Mesenchymal stem cell (in vitro differentiated cells and primary cell): ENCODE data around the gene ERGIC1.
A peak's percentile ranks its signal among the peaks of the same experiment; 100 is the strongest.

Experiments used
- DNase-seq: peaks from one replicate; pipeline ENCODE4 v3.0.0-alpha.2; 2013
- H2AFZ ChIP-seq: one replicate; pipeline ENCODE4 v1.6.1; 2013; ENCODE audit warnings: low read depth, mild to moderate bottlenecking, control low read depth, inconsistent platforms, low read length, moderate library complexity
- H2AK5ac ChIP-seq: 2 replicates; pipeline ENCODE4 v1.6.1; 2013; ENCODE audit warnings: low read length, moderate library complexity, mild to moderate bottlenecking, inconsistent platforms; ENCODE audit not compliant: severe bottlenecking
- H2BK120ac ChIP-seq: one replicate; pipeline ENCODE4 v1.6.1; 2013; ENCODE audit warnings: low read depth, mild to moderate bottlenecking, inconsistent platforms, low read length, moderate library complexity
- H2BK12ac ChIP-seq, 2 experiments: one replicate each; pipeline ENCODE4 v1.6.1; 2013; ENCODE audit warnings: inconsistent platforms in 2 of 2, low read length in 2 of 2, mild to moderate bottlenecking in 2 of 2, moderate library complexity in 2 of 2, control low read depth in 1 of 2
- H2BK15ac ChIP-seq: one replicate; pipeline ENCODE4 v1.6.1; 2013; ENCODE audit warnings: mild to moderate bottlenecking, low read depth, inconsistent platforms; ENCODE audit not compliant: poor library complexity, severe bottlenecking
- H2BK5ac ChIP-seq: 2 replicates; pipeline ENCODE4 v1.6.1; 2013; ENCODE audit warnings: low read depth, mild to moderate bottlenecking, low read length, control low read depth, inconsistent platforms; ENCODE audit not compliant: poor library complexity, severe bottlenecking
- H3K14ac ChIP-seq, 2 experiments: one replicate each; pipeline ENCODE4 v1.6.1; 2013; ENCODE audit warnings: inconsistent platforms in 2 of 2, low read length in 2 of 2, control low read depth in 1 of 2, mild to moderate bottlenecking in 1 of 2, moderate library complexity in 1 of 2
- H3K18ac ChIP-seq, 2 experiments: one replicate each; pipeline ENCODE4 v1.6.1; 2013; ENCODE audit warnings: inconsistent platforms in 2 of 2, low read length in 2 of 2, control low read depth in 1 of 2, low read depth in 1 of 2, mild to moderate bottlenecking in 1 of 2
- H3K23ac ChIP-seq, 2 experiments: one replicate each; pipeline ENCODE4 v1.6.1; 2013; ENCODE audit warnings: inconsistent platforms in 2 of 2, low read length in 2 of 2, mild to moderate bottlenecking in 2 of 2, moderate library complexity in 2 of 2, control low read depth in 1 of 2
- H3K27ac ChIP-seq: 2 replicates; pipeline ENCODE4 v1.5.1; 2013; ENCODE audit warnings: mild to moderate bottlenecking, moderate library complexity, low read length, control low read depth, inconsistent platforms; ENCODE audit not compliant: poor library complexity, severe bottlenecking
- H3K27me3 ChIP-seq, 2 experiments: 2 replicates each; pipeline versions ENCODE4 v1.6.1 to v1.7.0; 2013; ENCODE audit warnings: low read length in 2 of 2, mild to moderate bottlenecking in 2 of 2, moderate library complexity in 2 of 2, control low read depth in 1 of 2, inconsistent platforms in 1 of 2; ENCODE audit not compliant: control insufficient read depth in 1 of 2, insufficient read depth in 1 of 2
- H3K36me3 ChIP-seq, 2 experiments: 2 replicates each; pipeline versions ENCODE4 v1.6.1 to v1.7.0; 2013; ENCODE audit warnings: low read length in 2 of 2, control low read depth in 1 of 2, inconsistent platforms in 1 of 2, low read depth in 1 of 2, mild to moderate bottlenecking in 1 of 2; ENCODE audit not compliant: insufficient read depth in 2 of 2, control insufficient read depth in 1 of 2
- H3K4ac ChIP-seq, 2 experiments: one replicate each; pipeline ENCODE4 v1.6.1; 2013; ENCODE audit warnings: inconsistent platforms in 2 of 2, low read length in 2 of 2, mild to moderate bottlenecking in 2 of 2, moderate library complexity in 2 of 2, control low read depth in 1 of 2, low read depth in 1 of 2
- H3K4me1 ChIP-seq: 2 replicates; pipeline ENCODE4 v1.6.1; 2013; ENCODE audit warnings: low read depth, low read length, control low read depth; ENCODE audit not compliant: control insufficient read depth, insufficient read depth
- H3K4me2 ChIP-seq: 2 replicates; pipeline ENCODE4 v1.6.1; 2013; ENCODE audit warnings: low read length, mild to moderate bottlenecking, inconsistent platforms; ENCODE audit not compliant: poor library complexity, severe bottlenecking
- H3K4me3 ChIP-seq, 2 experiments: 2 replicates each; pipeline versions ENCODE4 v1.5.1 to v1.7.0; 2013; ENCODE audit warnings: low read length in 2 of 2, mild to moderate bottlenecking in 2 of 2, control low read depth in 1 of 2, low read depth in 1 of 2; ENCODE audit not compliant: insufficient read depth in 1 of 2
- H3K79me1 ChIP-seq: replicated peaks from 2 replicates; pipeline ENCODE4 v1.6.1; 2013; ENCODE audit warnings: mild to moderate bottlenecking, control low read depth, low read length, inconsistent platforms; ENCODE audit not compliant: poor library complexity, severe bottlenecking
- H3K9ac ChIP-seq: 2 replicates; pipeline ENCODE4 v1.7.0; 2013; ENCODE audit warnings: mild to moderate bottlenecking, low read length, moderate library complexity
- H3K9me3 ChIP-seq: 2 replicates; pipeline ENCODE4 v1.7.0; 2013; ENCODE audit warnings: mild to moderate bottlenecking, low read length; ENCODE audit not compliant: control insufficient read depth
- H4K8ac ChIP-seq: one replicate; pipeline ENCODE4 v1.6.1; 2013; ENCODE audit warnings: inconsistent platforms, mild to moderate bottlenecking, low read length, moderate library complexity
- H4K91ac ChIP-seq: one replicate; pipeline ENCODE4 v1.6.1; 2013; ENCODE audit warnings: mild to moderate bottlenecking, low read length, inconsistent platforms
- WGBS: methylation state at CpG from one replicate; pipeline ENCODE4 v1.1.7; 2013; ENCODE audit warnings: mixed read lengths; 5-methylcytosine and 5-hydroxymethylcytosine counted together

Gene ERGIC1

DNA sequence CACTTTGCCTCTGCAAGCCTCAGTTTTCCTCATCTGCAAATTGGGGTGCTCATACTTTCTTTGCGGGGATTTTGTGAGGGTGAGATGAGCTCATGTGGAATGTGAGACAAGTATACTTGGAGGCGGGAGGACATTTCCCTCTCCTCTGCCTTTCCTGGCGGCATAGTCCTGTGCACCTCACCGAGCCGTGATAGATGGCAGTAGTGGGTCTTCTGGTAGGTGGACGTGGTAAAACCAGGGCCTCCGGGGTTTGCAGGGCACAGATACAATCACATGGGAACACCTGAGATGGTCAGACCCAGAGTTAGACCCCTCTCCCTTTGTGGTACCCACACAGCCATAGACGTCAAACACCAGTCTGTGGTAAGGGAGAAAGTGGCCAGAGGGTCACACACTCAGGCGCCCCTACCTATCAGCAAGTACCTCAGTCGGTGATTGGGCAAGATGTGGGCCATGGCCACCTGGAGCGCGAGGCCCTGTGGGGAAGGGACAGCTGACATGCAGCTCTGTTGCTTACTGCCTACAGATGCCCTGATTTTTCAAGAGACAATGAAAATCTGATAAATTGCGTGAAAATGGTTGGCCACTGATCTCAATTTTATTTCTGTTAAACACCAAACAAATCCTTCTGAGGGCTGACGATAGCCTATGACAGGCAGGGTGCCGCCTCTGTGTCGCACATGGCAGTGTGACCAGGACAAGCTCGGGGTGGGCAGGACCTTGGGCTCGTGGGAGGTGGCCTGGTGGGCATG lies 9.9 kb downstream of the ERGIC1 start:
- Histone ChIP-seq H4K91ac (no peak overlapping the region), H3K18ac (no peak overlapping the region), H2AFZ (no peak overlapping the region), H3K27ac (no peak overlapping the region), H3K14ac (no peak overlapping the region), H2AK5ac (no peak overlapping the region), H4K8ac (no peak overlapping the region), H3K23ac (no peak overlapping the region), H3K4ac (no peak overlapping the region), H3K36me3 (peaks cover 39 to 44% of the 10 kb centered on the region in 2 experiments), H2BK12ac (no peak overlapping the region), H3K9me3 (no peaks in the 10 kb centered on the region), H3K9ac (no peak overlapping the region), H3K79me1 (peaks cover 27% of the 10 kb centered on the region), H2BK5ac (no peak overlapping the region), H3K4me2 (no peak overlapping the region), H2BK15ac (peak overlapping the region; percentile 44), H3K27me3 (no peaks in the 10 kb centered on the region), H3K4me1 (peaks cover 29% of the 10 kb centered on the region), H3K4me3 (no peak overlapping the region), H2BK120ac (no peak overlapping the region)
- WGBS = 94% methylated on average over 18 of the region's 18 CpGs
- DNase-seq = no peak

DNA sequence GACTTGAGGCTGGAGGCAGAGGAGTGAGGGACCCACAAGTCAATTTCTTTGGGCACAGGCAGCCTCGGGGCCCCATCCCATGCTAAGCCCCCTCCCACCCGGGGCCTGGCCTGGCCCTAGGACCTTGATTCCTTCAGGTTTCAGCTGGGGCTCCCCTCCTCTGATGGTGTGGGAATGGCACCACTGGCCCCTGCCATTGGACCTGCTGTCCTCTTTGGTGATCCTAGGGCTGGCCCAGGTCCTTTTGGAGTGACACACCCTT lies 10.5 kb downstream of the ERGIC1 start:
- H3K4me3 ChIP-seq = no peak overlapping the region
- no peak overlapping the region for H2BK12ac ChIP-seq
- no peak overlapping the region for H4K91ac ChIP-seq
- H3K14ac ChIP-seq = no peak overlapping the region
- H3K4me1 ChIP-seq = peaks cover 30% of the 10 kb centered on the region
- no peak overlapping the region for H3K9ac ChIP-seq
- H2AK5ac ChIP-seq = no peak overlapping the region
- H2BK15ac ChIP-seq = peak overlapping the region; percentile 44
- H3K27me3 ChIP-seq = no peaks in the 10 kb centered on the region
- H3K23ac ChIP-seq = no peak overlapping the region
- H3K18ac ChIP-seq = no peak overlapping the region
- peaks cover 39 to 47% of the 10 kb centered on the region in 2 experiments for H3K36me3 ChIP-seq
- H2BK120ac ChIP-seq = no peak overlapping the region
- H2BK5ac ChIP-seq = no peak overlapping the region
- no peak for DNase-seq
- no peak overlapping the region for H3K27ac ChIP-seq
- no peak overlapping the region for H3K4me2 ChIP-seq
- 98% methylated on average over 2 of the region's 2 CpGs for WGBS
- no peak overlapping the region for H2AFZ ChIP-seq
- H3K4ac ChIP-seq = no peak overlapping the region
- H4K8ac ChIP-seq = peak overlapping the region; percentile 19
- peaks cover 29% of the 10 kb centered on the region for H3K79me1 ChIP-seq
- no peaks in the 10 kb centered on the region for H3K9me3 ChIP-seq

DNA sequence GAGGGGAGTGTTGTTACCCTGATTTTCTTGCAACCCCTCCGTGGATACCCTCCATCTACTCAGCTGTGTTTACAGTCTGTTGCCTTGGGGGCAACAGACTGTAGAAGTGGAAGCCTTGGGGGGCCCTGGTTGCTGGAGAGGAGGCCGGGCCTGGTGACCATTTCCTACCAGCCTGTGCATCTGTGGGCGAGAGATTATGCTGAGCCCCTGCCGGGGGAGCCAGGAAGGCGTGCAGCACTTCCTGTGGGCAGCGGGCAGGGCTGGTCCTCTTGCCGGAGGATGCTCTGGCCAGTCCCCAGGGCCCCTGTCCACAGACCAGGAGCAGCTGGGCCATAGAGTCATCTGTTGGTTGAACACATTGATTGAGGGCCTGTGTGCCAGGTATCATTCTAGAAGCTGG lies 11.1 kb downstream of the ERGIC1 start:
- DNase-seq = no peak

DNA sequence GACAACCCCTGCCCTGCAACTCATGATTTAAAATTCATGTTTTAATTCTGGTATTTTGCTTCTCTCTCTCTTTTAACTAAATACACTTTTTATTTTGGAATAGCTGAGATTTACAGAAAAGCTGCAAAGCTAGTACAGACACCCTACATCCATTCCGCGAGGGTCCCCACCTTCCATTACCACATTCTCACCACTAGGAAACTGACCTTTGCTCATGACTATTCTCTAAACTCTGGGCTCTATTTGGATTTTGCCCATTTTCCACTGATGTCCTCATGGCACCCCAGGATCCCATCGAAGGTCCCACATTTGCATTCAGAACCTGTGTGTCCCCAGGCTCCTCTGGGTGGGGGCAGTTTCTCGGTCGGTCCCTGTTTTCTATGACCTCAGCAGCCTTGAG lies 11.5 kb downstream of the ERGIC1 start:
- no peak overlapping the region for H2BK12ac ChIP-seq

More for the DNA sequence above, 11.1 kb downstream of the ERGIC1 start:
- H3K36me3 ChIP-seq = peaks cover 37 to 52% of the 10 kb centered on the region in 2 experiments
- no peaks in the 10 kb centered on the region for H3K27me3 ChIP-seq
- no peak overlapping the region for H2AFZ ChIP-seq
- H3K4me1 ChIP-seq = peaks cover 35% of the 10 kb centered on the region
- no peak overlapping the region for H2BK120ac ChIP-seq
- H2AK5ac ChIP-seq = no peak overlapping the region
- H3K9me3 ChIP-seq = no peaks in the 10 kb centered on the region
- H2BK12ac ChIP-seq = no peak overlapping the region
- H3K14ac ChIP-seq = no peak overlapping the region
- H3K9ac ChIP-seq = no peak overlapping the region
- H3K79me1 ChIP-seq = peaks cover 31% of the 10 kb centered on the region
- WGBS = 95% methylated on average over 6 of the region's 7 CpGs
- H3K18ac ChIP-seq = no peak overlapping the region
- no peak overlapping the region for H2BK15ac ChIP-seq
- H3K4ac ChIP-seq = no peak overlapping the region
- H3K23ac ChIP-seq = no peak overlapping the region
- H4K91ac ChIP-seq = no peak overlapping the region
- no peak overlapping the region for H4K8ac ChIP-seq
- no peak overlapping the region for H2BK5ac ChIP-seq
- no peak overlapping the region for H3K4me3 ChIP-seq
- H3K27ac ChIP-seq = no peak overlapping the region
- H3K4me2 ChIP-seq = no peak overlapping the region

More for the DNA sequence above, 11.5 kb downstream of the ERGIC1 start:
- peak overlapping the region; percentile 41 for H2BK15ac ChIP-seq
- DNase-seq = no peak
- H3K36me3 ChIP-seq = peaks cover 33 to 52% of the 10 kb centered on the region in 2 experiments
- no peak overlapping the region for H3K9ac ChIP-seq
- peaks cover 31% of the 10 kb centered on the region for H3K79me1 ChIP-seq
- no peak overlapping the region for H3K4me2 ChIP-seq
- H3K4me3 ChIP-seq = no peak overlapping the region
- no peak overlapping the region for H3K4ac ChIP-seq
- H4K8ac ChIP-seq = no peak overlapping the region
- no peaks in the 10 kb centered on the region for H3K27me3 ChIP-seq
- peaks cover 37% of the 10 kb centered on the region for H3K4me1 ChIP-seq
- WGBS = over 99% methylated on average over 5 of the region's 5 CpGs
- H3K9me3 ChIP-seq = no peaks in the 10 kb centered on the region
- no peak overlapping the region for H3K23ac ChIP-seq
- no peak overlapping the region for H3K14ac ChIP-seq
- H2AK5ac ChIP-seq = no peak overlapping the region
- H2AFZ ChIP-seq = no peak overlapping the region
- H2BK5ac ChIP-seq = no peak overlapping the region
- H2BK120ac ChIP-seq = no peak overlapping the region
- H4K91ac ChIP-seq = no peak overlapping the region
- H3K18ac ChIP-seq = no peak overlapping the region
- no peak overlapping the region for H3K27ac ChIP-seq
